AG09319 (cell line): ENCODE data around the gene MYO1H.

ENCODE experiments used
- DNase-seq: peaks from one replicate; pipeline ENCODE4 v3.0.0-alpha.2; 2010; ENCODE audit warnings: low read depth; ENCODE audit errors: extremely low read depth
- CTCF ChIP-seq: IDR thresholded peaks from 2 replicates; pipeline ENCODE4 v1.5.1; 2011; ENCODE audit warnings: low read depth, mild to moderate bottlenecking, inconsistent platforms, low read length, moderate library complexity

Gene MYO1H

DNA sequence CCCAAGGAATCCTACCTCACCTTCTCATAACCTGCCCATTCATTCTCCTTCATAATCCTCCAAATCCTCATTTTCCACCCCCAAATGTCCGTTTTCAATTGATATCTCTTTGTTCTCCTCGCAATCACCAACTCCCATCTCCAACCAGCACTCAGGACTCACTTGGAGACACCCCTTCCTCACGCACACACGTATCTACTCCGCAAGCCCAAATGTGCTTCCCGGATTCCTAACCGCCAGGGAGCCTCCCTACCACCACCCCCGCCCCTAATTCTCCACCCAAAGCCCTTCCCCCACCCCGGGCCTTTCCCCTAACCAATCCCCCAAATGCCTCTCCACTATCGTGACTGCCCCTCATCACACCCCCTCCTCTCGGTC, 129.1 kb downstream of the MYO1H start:
- no peak for TF ChIP-seq CTCF
- DNase-seq, result no peak

- peak; percentile 84 for DNase-seq
- TF ChIP-seq CTCF, result no peak; the same call in 1 of the 2 replicates
Observed at GRCh38 chr12:109477185-109477962, 129.7 kb downstream of the MYO1H start, which contains the start of the genes KCTD10 and UBE3B. Gene KCTD10 (minus strand): TSS chr12:109477300. CDS start chr12:109477262, 38 bp downstream. Gene UBE3B (plus strand): TSS chr12:109477634. CDS start chr12:109483552, 5,918 bp downstream.

DNA sequence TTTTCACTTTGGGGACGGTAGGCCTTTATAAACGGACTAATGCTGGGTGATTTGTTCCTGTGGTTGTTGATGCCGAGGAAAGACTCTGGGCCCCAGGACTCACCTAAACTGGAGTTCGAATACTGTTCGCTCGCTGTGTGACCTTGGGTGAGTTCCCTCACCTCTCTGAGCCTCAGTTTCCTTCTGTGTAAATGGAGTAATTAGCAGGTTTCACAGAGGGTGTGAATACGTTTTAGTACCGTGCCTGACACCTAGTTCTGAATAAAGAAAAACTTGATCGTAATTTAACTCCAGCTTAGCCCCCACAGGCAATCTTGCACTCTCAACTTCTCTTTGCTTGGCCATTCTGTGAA, 130.2 kb downstream of the MYO1H start:
- no peak for DNase-seq
- no peak for TF ChIP-seq CTCF

DNA sequence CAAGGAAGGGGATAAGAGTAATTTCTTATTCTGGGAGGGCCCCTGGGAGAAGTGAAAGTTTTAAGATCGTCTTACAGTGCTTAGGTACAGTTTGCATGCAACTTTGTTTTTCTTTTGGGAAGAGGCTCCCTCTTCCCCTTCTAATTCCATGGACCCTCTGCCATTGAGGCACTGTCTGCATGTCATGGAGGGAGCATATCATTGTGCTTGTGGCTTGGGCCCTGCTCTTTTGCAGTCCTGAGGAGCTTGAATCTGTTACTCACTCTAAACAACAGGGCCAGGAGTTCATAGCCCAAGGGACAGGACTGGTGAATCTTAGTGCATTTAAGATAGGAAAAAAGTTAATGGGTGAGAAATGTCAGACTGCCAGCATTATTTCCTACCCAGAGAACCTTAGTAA, 132.1 kb downstream of the MYO1H start:
- TF ChIP-seq CTCF, result no peak

DNA sequence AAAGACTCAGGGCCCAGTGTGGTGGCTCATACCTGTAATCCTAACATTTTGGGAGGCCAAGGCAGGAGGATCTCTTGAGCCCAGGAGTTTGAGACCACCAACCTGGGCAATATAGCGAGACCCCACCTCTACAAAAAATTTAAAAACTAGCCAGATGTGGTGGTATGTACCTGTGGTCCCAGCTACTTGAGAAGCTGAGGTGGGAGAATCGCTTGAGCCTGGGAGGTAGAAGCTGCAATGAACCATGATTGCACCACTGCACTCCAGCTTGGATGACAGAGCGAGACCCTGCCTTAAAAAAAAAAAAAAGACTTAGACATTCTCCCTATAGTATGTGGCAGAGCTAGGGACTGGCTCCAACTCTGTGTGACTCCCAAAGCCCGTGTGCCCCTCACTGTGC, 132.7 kb downstream of the MYO1H start:
- no peak for TF ChIP-seq CTCF
- DNase-seq, result no peak

More for the DNA sequence above, 132.1 kb downstream of the MYO1H start:
- DNase-seq, result no peak

DNA sequence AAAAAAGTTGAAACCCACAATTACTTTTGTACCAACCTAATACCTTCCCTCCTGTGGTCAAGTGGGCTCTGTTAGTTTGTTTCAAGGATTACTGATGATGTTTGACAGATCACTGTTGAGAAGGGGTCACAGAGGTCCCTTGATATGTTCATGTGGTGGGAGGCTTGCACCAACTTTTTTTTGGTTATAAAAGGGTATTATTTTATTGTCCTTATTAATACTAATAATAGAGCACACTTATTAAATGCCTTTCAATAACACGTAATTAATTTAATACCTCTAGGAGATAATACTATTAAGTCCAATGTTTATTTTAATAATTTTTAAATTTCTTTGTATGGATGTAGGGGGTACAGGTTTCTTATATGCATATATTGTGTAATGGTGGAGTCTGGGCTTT, 134.2 kb downstream of the MYO1H start:
- no peak for DNase-seq
- no peak for TF ChIP-seq CTCF

DNA sequence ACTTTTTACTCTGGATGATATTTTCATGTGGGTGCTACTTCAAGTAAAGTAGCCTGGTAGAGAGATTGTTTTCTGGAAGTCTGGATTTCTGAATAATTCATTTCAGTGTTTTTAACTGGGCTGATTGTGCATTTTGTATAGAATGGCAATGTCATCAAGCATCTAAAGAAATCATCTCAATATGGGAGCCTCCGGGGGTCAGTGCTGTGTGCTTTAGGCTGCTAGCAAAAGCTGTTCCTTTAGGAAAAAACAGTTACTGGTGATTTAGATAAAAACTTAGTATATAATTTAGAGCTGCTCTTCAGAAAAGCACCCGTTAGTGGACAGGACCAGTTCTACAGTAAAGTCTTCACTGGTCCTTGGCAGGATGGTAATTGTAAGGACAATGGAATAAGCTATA, 134.8 kb downstream of the MYO1H start:
- DNase-seq, result no peak
- no peak for TF ChIP-seq CTCF
